MM.1S (cell line): ENCODE measurements around the gene FAM111B.

ENCODE experiments used
- DNase-seq: peaks from one replicate; pipeline ENCODE4 v3.0.0-alpha.2; 2015
- H2AFZ ChIP-seq: fragments of 300-600 bp; sonication (generic); 2 replicates; pipeline ENCODE4 v1.6.0; 2016; ENCODE audit warnings: antibody characterized with exemption, low read length
- H3F3A ChIP-seq: fragments of 300-600 bp; sonication (generic); 2 replicates; pipeline ENCODE4 v1.6.1; 2016; ENCODE audit warnings: mild to moderate bottlenecking, antibody characterized with exemption, low read length, moderate library complexity, mixed read lengths; ENCODE audit not compliant: insufficient read depth
- H3K27ac ChIP-seq: fragments of 300-600 bp; sonication (generic); 2 replicates; pipeline ENCODE4 v1.5.1; 2016; ENCODE audit warnings: mild to moderate bottlenecking, low read length
- H3K27me3 ChIP-seq: fragments of 300-600 bp; sonication (generic); replicated peaks from 2 replicates; pipeline ENCODE4 v1.6.0; 2016; ENCODE audit warnings: low read length; ENCODE audit not compliant: insufficient read depth
- H3K36me3 ChIP-seq: fragments of 300-600 bp; sonication (generic); replicated peaks from 2 replicates; pipeline ENCODE4 v1.6.1; 2016; ENCODE audit warnings: mild to moderate bottlenecking, low read length, mixed read lengths; ENCODE audit not compliant: insufficient read depth
- H3K4me1 ChIP-seq: fragments of 300-600 bp; sonication (generic); 2 replicates; pipeline ENCODE4 v1.6.1; 2016; ENCODE audit warnings: low read length, mixed read lengths
- H3K4me2 ChIP-seq: fragments of 300-600 bp; sonication (generic); 2 replicates; pipeline ENCODE4 v1.6.0; 2016; ENCODE audit warnings: low read depth, low read length
- H3K4me3 ChIP-seq: fragments of 300-600 bp; sonication (generic); 2 replicates; pipeline ENCODE4 v1.5.1; 2016; ENCODE audit warnings: low read length, mixed read lengths
- H3K79me2 ChIP-seq: fragments of 300-600 bp; sonication (generic); 2 replicates; pipeline ENCODE4 v1.6.1; 2016; ENCODE audit warnings: mixed run types, low read length, mixed read lengths
- H3K9ac ChIP-seq: fragments of 300-600 bp; sonication (generic); 2 replicates; pipeline ENCODE4 v1.6.1; 2016; ENCODE audit warnings: low read length, mixed read lengths
- H3K9me2 ChIP-seq: fragments of 300-600 bp; sonication (generic); replicated peaks from 2 replicates; pipeline ENCODE4 v1.6.1; 2016; ENCODE audit warnings: mild to moderate bottlenecking, low read length, mixed read lengths; ENCODE audit not compliant: insufficient read depth
- H3K9me3 ChIP-seq: fragments of 300-600 bp; sonication (generic); replicated peaks from 2 replicates; pipeline ENCODE4 v1.6.1; 2016; ENCODE audit warnings: mild to moderate bottlenecking, low read length, mixed read lengths; ENCODE audit not compliant: insufficient read depth
- H4K20me1 ChIP-seq: fragments of 300-600 bp; sonication (generic); 2 replicates; pipeline ENCODE4 v1.6.1; 2016; ENCODE audit warnings: mild to moderate bottlenecking, low read length, moderate library complexity, mixed read lengths; ENCODE audit not compliant: insufficient read depth
- EZH2 ChIP-seq: fragments of 300-600 bp; sonication (generic); optimal IDR thresholded peaks from 2 replicates; pipeline ENCODE3; 2017; ENCODE audit warnings: low read depth, mild to moderate bottlenecking, antibody characterized with exemption, low read length, mixed read lengths
- EZH2phosphoT487 ChIP-seq: fragments of 300-600 bp; sonication (generic); IDR thresholded peaks from 2 replicates; pipeline ENCODE4 v1.6.1; 2018; ENCODE audit warnings: antibody characterized with exemption, low read length
- TF ChIP-seq, protein P1 (sequence below): fragments of 300-600 bp; sonication (generic); IDR thresholded peaks from 2 replicates; pipeline ENCODE4 v1.5.1; 2016; ENCODE audit warnings: antibody characterized with exemption, low read length, mixed read lengths

Gene FAM111B

GRCh38 chr11:59172345-59173079, 65.5 kb downstream of the FAM111B start:
- DNase-seq = peak; percentile 20
- H3K4me1 ChIP-seq = no peaks in the 10 kb centered on the region
- H3K27ac ChIP-seq = no peak overlapping the region
- H3K79me2 ChIP-seq = no peaks in the 10 kb centered on the region
- peaks cover 9% of the 10 kb centered on the region for H3K27me3 ChIP-seq
- no peaks in the 10 kb centered on the region for H3K9me2 ChIP-seq
- TF ChIP-seq EZH2 (no peak), EZH2phosphoT487 (no peak)
- TF ChIP-seq, protein P1, sequence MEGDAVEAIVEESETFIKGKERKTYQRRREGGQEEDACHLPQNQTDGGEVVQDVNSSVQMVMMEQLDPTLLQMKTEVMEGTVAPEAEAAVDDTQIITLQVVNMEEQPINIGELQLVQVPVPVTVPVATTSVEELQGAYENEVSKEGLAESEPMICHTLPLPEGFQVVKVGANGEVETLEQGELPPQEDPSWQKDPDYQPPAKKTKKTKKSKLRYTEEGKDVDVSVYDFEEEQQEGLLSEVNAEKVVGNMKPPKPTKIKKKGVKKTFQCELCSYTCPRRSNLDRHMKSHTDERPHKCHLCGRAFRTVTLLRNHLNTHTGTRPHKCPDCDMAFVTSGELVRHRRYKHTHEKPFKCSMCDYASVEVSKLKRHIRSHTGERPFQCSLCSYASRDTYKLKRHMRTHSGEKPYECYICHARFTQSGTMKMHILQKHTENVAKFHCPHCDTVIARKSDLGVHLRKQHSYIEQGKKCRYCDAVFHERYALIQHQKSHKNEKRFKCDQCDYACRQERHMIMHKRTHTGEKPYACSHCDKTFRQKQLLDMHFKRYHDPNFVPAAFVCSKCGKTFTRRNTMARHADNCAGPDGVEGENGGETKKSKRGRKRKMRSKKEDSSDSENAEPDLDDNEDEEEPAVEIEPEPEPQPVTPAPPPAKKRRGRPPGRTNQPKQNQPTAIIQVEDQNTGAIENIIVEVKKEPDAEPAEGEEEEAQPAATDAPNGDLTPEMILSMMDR = no peak
- H4K20me1 ChIP-seq = no peaks in the 10 kb centered on the region
- peak overlapping the region; percentile 96 for H3K4me3 ChIP-seq
- H3K9me3 ChIP-seq = no peaks in the 10 kb centered on the region
- peak overlapping the region; percentile 100 for H3K4me2 ChIP-seq
- H3F3A ChIP-seq = no peaks in the 10 kb centered on the region
- H3K9ac ChIP-seq = no peak overlapping the region
- no peaks in the 10 kb centered on the region for H3K36me3 ChIP-seq
- H2AFZ ChIP-seq = peak overlapping the region; percentile 77

DNA sequence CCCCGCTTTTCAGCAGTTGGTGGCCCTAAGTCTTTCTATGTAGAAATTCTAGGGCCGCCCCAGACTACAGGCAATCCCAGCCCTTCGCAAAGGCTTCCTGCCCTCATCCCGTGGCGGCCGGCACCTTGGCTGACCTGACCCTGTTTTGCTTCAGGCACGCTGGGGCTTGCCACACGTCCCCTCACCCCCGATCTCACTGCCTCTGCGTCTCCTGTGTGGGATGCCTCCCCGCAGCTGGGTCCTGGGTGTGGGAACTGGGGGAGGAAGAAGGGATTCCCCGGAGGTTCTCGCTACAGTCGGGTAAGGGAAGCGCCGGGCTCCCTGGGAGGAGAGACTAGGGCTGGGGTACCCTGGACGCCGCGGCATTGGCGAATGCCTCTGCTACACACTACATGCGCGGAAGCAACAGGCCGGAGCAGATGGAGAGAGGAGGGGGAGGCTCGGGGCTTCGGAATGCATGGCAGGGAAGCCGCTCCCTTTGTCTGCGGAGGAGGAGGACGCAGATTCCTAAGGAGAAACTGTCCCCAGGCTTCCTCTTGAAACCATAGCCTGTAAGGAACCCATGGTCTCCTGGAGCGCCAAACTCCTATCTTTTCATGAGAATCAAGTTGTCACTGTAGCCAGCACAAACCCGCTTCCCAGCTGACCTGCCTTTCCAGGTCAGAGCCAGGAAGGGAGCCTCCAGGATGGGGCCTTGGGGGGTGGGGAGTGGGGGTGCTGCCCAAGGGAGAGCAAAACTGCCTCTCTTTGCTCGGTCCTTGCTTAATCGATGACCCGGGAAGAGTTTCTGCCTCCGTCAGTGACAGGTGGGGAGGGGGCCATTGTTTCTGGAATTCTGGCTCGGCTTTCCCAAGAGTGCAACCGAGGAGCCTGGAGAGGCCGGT, 66.3 kb downstream of the FAM111B start:
- Histone ChIP-seq H2AFZ (peak overlapping the region; percentile 77), H3K79me2 (no peaks in the 10 kb centered on the region), H3K27ac (no peak overlapping the region)

DNA sequence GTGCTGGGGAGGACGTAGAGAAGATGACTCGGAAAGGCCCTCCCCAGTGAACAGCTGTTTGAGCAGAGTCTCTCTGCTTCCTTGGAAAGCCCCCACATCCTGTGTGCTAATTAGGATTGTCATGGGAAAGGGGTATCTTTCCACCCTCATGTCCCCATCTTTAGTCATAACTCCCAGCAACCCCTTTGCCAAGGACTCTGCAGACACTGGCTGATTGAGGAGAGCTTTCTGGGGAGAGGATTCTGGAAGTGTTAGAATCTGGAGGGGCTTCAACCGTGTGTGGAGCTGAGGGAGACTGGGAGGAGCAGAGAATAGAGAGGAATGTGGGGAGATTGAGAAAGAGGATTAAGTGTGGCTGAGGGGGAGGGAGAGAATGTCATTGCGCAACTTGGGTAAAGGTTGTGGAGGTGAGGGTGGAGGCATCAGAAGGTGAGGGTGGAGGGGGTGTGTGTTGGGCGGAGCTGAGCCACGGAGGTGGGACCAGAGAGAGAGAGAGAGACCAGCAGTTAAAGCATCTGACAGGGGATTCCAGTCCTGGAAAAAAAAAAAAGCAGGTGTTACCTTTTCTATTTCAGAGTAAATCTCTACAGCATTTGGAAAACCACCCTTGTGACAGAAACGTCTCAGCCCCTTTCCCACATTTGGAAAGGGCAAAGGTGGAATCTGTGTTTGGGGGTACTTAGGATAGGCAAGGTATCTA, 67.1 kb downstream of the FAM111B start:
- Histone ChIP-seq H3K9ac (no peak overlapping the region), H3K4me3 (no peak overlapping the region), H3K9me2 (no peaks in the 10 kb centered on the region), H3F3A (no peaks in the 10 kb centered on the region), H3K27ac (no peak overlapping the region), H2AFZ (no peak overlapping the region), H4K20me1 (no peaks in the 10 kb centered on the region), H3K36me3 (no peaks in the 10 kb centered on the region), H3K27me3 (peaks cover 9% of the 10 kb centered on the region), H3K9me3 (no peaks in the 10 kb centered on the region), H3K4me2 (no peak overlapping the region), H3K79me2 (no peaks in the 10 kb centered on the region), H3K4me1 (no peaks in the 10 kb centered on the region)
- no peak for DNase-seq
- TF ChIP-seq EZH2phosphoT487 = no peak
- TF ChIP-seq, protein P1 = no peak
- no peak for TF ChIP-seq EZH2

More for the DNA sequence above, 66.3 kb downstream of the FAM111B start:
- no peak for TF ChIP-seq EZH2phosphoT487
- TF ChIP-seq, protein P1 = no peak
- no peak for TF ChIP-seq EZH2
- Histone ChIP-seq H4K20me1 (no peaks in the 10 kb centered on the region), H3K4me1 (no peaks in the 10 kb centered on the region), H3K9ac (no peak overlapping the region), H3K36me3 (no peaks in the 10 kb centered on the region), H3K4me3 (peak overlapping the region; percentile 65), H3F3A (no peaks in the 10 kb centered on the region), H3K9me2 (no peaks in the 10 kb centered on the region), H3K9me3 (no peaks in the 10 kb centered on the region), H3K27me3 (peaks cover 9% of the 10 kb centered on the region), H3K4me2 (peak overlapping the region; percentile 90)
- DNase-seq = no peak
